Measurements from ENCODE around the gene HES3.

GRCh38 chr1:6261615-6261995 lies 17.6 kb downstream of the HES3 start:
- TF ChIP-seq, protein P1, sequence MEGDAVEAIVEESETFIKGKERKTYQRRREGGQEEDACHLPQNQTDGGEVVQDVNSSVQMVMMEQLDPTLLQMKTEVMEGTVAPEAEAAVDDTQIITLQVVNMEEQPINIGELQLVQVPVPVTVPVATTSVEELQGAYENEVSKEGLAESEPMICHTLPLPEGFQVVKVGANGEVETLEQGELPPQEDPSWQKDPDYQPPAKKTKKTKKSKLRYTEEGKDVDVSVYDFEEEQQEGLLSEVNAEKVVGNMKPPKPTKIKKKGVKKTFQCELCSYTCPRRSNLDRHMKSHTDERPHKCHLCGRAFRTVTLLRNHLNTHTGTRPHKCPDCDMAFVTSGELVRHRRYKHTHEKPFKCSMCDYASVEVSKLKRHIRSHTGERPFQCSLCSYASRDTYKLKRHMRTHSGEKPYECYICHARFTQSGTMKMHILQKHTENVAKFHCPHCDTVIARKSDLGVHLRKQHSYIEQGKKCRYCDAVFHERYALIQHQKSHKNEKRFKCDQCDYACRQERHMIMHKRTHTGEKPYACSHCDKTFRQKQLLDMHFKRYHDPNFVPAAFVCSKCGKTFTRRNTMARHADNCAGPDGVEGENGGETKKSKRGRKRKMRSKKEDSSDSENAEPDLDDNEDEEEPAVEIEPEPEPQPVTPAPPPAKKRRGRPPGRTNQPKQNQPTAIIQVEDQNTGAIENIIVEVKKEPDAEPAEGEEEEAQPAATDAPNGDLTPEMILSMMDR (IDR thresholded peaks at IDR 0.05): no peak
- TF ChIP-seq POLR2A (IDR thresholded peaks at IDR 0.05): no peak

Data from vagina (tissue), 2 donors.